H9 (cell line): ENCODE results near the gene HSD17B12. TPM values are rescaled to one million over a fixed set of nuclear protein-coding genes. Genes with fewer than 3 reads are reported as not detected.
A peak's percentile ranks its signal among the peaks of the same experiment; 100 is the strongest.

Experiments used
- DNase-seq: peaks from one replicate; pipeline ENCODE4 v3.0.0-alpha.2; 2017
- H2AFZ ChIP-seq: one replicate; pipeline ENCODE4 v1.6.1; 2013; ENCODE audit warnings: mild to moderate bottlenecking, low read length, control low read depth, moderate library complexity
- H2AK5ac ChIP-seq: 2 replicates; pipeline ENCODE4 v1.6.1; 2013; ENCODE audit warnings: low read length, control low read depth, mixed read lengths; ENCODE audit not compliant: insufficient read length
- H2BK120ac ChIP-seq: one replicate; pipeline ENCODE4 v1.6.1; 2013; ENCODE audit warnings: low read depth, mild to moderate bottlenecking, low read length, control low read depth, inconsistent platforms; ENCODE audit not compliant: poor library complexity, severe bottlenecking
- H2BK12ac ChIP-seq: 2 replicates; pipeline ENCODE4 v1.6.1; 2013; ENCODE audit warnings: low read length, control low read depth, mixed read lengths, low read depth; ENCODE audit not compliant: insufficient read length
- H2BK15ac ChIP-seq: 2 replicates; pipeline ENCODE4 v1.6.1; 2013; ENCODE audit warnings: low read depth, low read length, control low read depth
- H2BK20ac ChIP-seq: one replicate; pipeline ENCODE4 v1.6.1; 2013; ENCODE audit warnings: low read depth, mild to moderate bottlenecking, low read length, control low read depth, inconsistent platforms; ENCODE audit not compliant: poor library complexity, severe bottlenecking
- H2BK5ac ChIP-seq: 2 replicates; pipeline ENCODE4 v1.6.1; 2013; ENCODE audit warnings: low read length, control low read depth, mixed read lengths; ENCODE audit not compliant: insufficient read length
- H3K14ac ChIP-seq: 2 replicates; pipeline ENCODE4 v1.6.1; 2013; ENCODE audit warnings: low read length, control low read depth; ENCODE audit not compliant: insufficient read depth
- H3K18ac ChIP-seq: 2 replicates; pipeline ENCODE4 v1.6.1; 2013; ENCODE audit warnings: low read depth, mild to moderate bottlenecking, mixed read lengths, low read length, control low read depth; ENCODE audit not compliant: insufficient read length
- H3K23ac ChIP-seq: 2 replicates; pipeline ENCODE4 v1.6.1; 2013; ENCODE audit warnings: low read length, control low read depth, mixed read lengths, low read depth; ENCODE audit not compliant: insufficient read length
- H3K23me2 ChIP-seq: 2 replicates; pipeline ENCODE4 v1.6.1; 2013; ENCODE audit warnings: low read depth, mild to moderate bottlenecking, mixed read lengths, low read length, control low read depth; ENCODE audit not compliant: insufficient read length, poor library complexity, severe bottlenecking
- H3K27ac ChIP-seq: 2 replicates; pipeline ENCODE4 v1.5.1; 2013; ENCODE audit warnings: low read length, control low read depth, mixed read lengths, low read depth; ENCODE audit not compliant: insufficient read length
- H3K27me3 ChIP-seq: 2 replicates; pipeline ENCODE4 v1.6.1; 2013; ENCODE audit warnings: low read length, control low read depth, inconsistent platforms; ENCODE audit not compliant: insufficient read depth
- H3K4ac ChIP-seq: 2 replicates; pipeline ENCODE4 v1.6.1; 2013; ENCODE audit warnings: low read depth, mild to moderate bottlenecking, control low read depth, inconsistent platforms, low read length, moderate library complexity
- H3K4me1 ChIP-seq: 2 replicates; pipeline ENCODE4 v1.6.1; 2013; ENCODE audit warnings: low read length, control low read depth, inconsistent platforms; ENCODE audit not compliant: insufficient read depth
- H3K4me2 ChIP-seq: 2 replicates; pipeline ENCODE4 v1.6.1; 2013; ENCODE audit warnings: low read length, control low read depth, mixed read lengths; ENCODE audit not compliant: insufficient read length, insufficient read depth
- H3K56ac ChIP-seq: 2 replicates; pipeline ENCODE4 v1.6.1; 2013; ENCODE audit warnings: low read depth, mild to moderate bottlenecking, mixed read lengths, low read length, control low read depth; ENCODE audit not compliant: insufficient read length
- H3K79me1 ChIP-seq: 2 replicates; pipeline ENCODE4 v1.6.1; 2013; ENCODE audit warnings: low read depth, mild to moderate bottlenecking, moderate library complexity, low read length, control low read depth, inconsistent platforms; ENCODE audit not compliant: insufficient read depth, poor library complexity, severe bottlenecking
- H3K79me2 ChIP-seq: 2 replicates; pipeline ENCODE4 v1.6.1; 2013; ENCODE audit warnings: low read length, control low read depth, inconsistent platforms; ENCODE audit not compliant: insufficient read depth
- H3K9ac ChIP-seq: 2 replicates; pipeline ENCODE4 v1.6.1; 2013; ENCODE audit warnings: low read length, control low read depth, mixed read lengths; ENCODE audit not compliant: insufficient read length; ENCODE audit errors: extremely low read depth
- H3K9me3 ChIP-seq: one replicate; pipeline ENCODE4 v1.6.1; 2013; ENCODE audit warnings: low read depth, low read length, inconsistent platforms; ENCODE audit not compliant: control insufficient read depth
- H3T11ph ChIP-seq: one replicate; pipeline ENCODE4 v1.6.1; 2013; ENCODE audit warnings: mild to moderate bottlenecking, low read length, control low read depth, inconsistent platforms
- H4K20me1 ChIP-seq: one replicate; pipeline ENCODE4 v1.6.1; 2013; ENCODE audit not compliant: control insufficient read depth, insufficient read length, insufficient read depth
- H4K5ac ChIP-seq: 2 replicates; pipeline ENCODE4 v1.6.1; 2013; ENCODE audit warnings: low read depth, mild to moderate bottlenecking, mixed read lengths, low read length, control low read depth; ENCODE audit not compliant: insufficient read length
- H4K8ac ChIP-seq: replicated peaks from 2 replicates; pipeline ENCODE4 v1.6.1; 2013; ENCODE audit warnings: low read length, control low read depth, mixed read lengths, low read depth; ENCODE audit not compliant: insufficient read length
- H4K91ac ChIP-seq: 2 replicates; pipeline ENCODE4 v1.6.1; 2013; ENCODE audit warnings: low read depth, mild to moderate bottlenecking, moderate library complexity, mixed read lengths, low read length, control low read depth; ENCODE audit not compliant: insufficient read length
- H3K27ac Mint-ChIP-seq, 3 experiments: 2 replicates in 2 of 3; 3 replicates in 1 of 3; pipeline ENCODE4 v1.8.0; 2020 to 2021; ENCODE audit warnings: mixed read lengths in 3 of 3, mild to moderate bottlenecking in 1 of 3, moderate library complexity in 1 of 3
- H3K27me3 Mint-ChIP-seq: 2 replicates; pipeline ENCODE4 v1.8.0; 2021; ENCODE audit warnings: low read depth, mild to moderate bottlenecking, moderate library complexity, mixed read lengths
- H3K36me3 Mint-ChIP-seq, 3 experiments: 2 replicates in 2 of 3; 3 replicates in 1 of 3; pipeline ENCODE4 v1.8.0; 2020 to 2021; ENCODE audit warnings: low read depth in 3 of 3, mixed read lengths in 3 of 3; ENCODE audit not compliant: insufficient read depth in 1 of 3
- H3K4me1 Mint-ChIP-seq, 2 experiments: 2 replicates each; pipeline ENCODE4 v1.8.0; 2020; ENCODE audit warnings: mixed read lengths in 2 of 2
- H3K4me3 Mint-ChIP-seq, 2 experiments: 2 replicates in 1 of 2; 3 replicates in 1 of 2; pipeline ENCODE4 v1.8.0; 2020 to 2021; ENCODE audit warnings: mild to moderate bottlenecking in 2 of 2, mixed read lengths in 2 of 2, moderate library complexity in 1 of 2
- H3K9me3 Mint-ChIP-seq, 2 experiments: 2 replicates in 1 of 2; 3 replicates in 1 of 2; pipeline ENCODE4 v1.8.0; 2020; ENCODE audit warnings: mild to moderate bottlenecking in 2 of 2, mixed read lengths in 2 of 2, moderate library complexity in 1 of 2
- CTCF ChIP-seq: fragments of 200-600 bp; sonication (generic); conservative IDR thresholded peaks from 3 replicates; pipeline ENCODE4 v1.8.0; 2021; ENCODE audit warnings: antibody characterized with exemption, mild to moderate bottlenecking
- WGBS: extraction: QIAGEN DNeasy Blood & Tissue Kit; methylation state at CpG from one replicate; pipeline ENCODE4 v1.1.7; 2013; ENCODE audit warnings: missing lambda C conversion rate, low lambda C conversion rate, mixed read lengths; ENCODE audit not compliant: insufficient read length; ENCODE audit errors: extremely low coverage; 5-methylcytosine and 5-hydroxymethylcytosine counted together
- total RNA-seq: library from RNA; stranded (reverse); gene quantifications from 2 replicates; pipeline ENCODE4 v1.2.1, GENCODE V29; 2021

HSD17B12 gene
- total RNA-seq, 1 experiment from 2014 or later, result 111 TPM

GRCh38 chr11:43810929-43811596 lies 130.5 kb downstream of the HSD17B12 start:
- H3K4me2 ChIP-seq, result no peak overlapping the region
- no peak overlapping the region for H3K27ac ChIP-seq
- Mint-ChIP-seq H3K4me1 (no peaks in the 10 kb centered on the region), H3K27me3 (no peaks in the 10 kb centered on the region), H3K4me3 (no peak overlapping the region), H3K27ac (no peak overlapping the region), H3K36me3 (peaks cover 8 to 14% (median 12%) of the 10 kb centered on the region in 3 experiments; a peak in 6 of 7 replicates), H3K9me3 (peaks cover 2% of the 10 kb centered on the region in 2 experiments; a peak in 3 of 5 replicates)
- no peaks in the 10 kb centered on the region for H3K23me2 ChIP-seq
- DNase-seq, result no peak
- no peak overlapping the region for H4K91ac ChIP-seq
- H3K18ac ChIP-seq, result no peak overlapping the region
- H2BK12ac ChIP-seq, result no peak overlapping the region
- H2BK15ac ChIP-seq, result no peak overlapping the region
- no peaks in the 10 kb centered on the region for H3K79me1 ChIP-seq
- no peak overlapping the region for H3K23ac ChIP-seq
- H3K56ac ChIP-seq, result no peak overlapping the region
- no peak overlapping the region for H2BK5ac ChIP-seq
- H2BK120ac ChIP-seq, result no peak overlapping the region
- no peaks in the 10 kb centered on the region for H3K9me3 ChIP-seq
- H3K14ac ChIP-seq, result no peak overlapping the region
- no peaks in the 10 kb centered on the region for H4K20me1 ChIP-seq
- H3T11ph ChIP-seq, result no peak overlapping the region
- H2AFZ ChIP-seq, result no peak overlapping the region
- no peak overlapping the region for H2BK20ac ChIP-seq
- H3K9ac ChIP-seq, result no peak overlapping the region
- TF ChIP-seq CTCF, result peak; percentile 36
- no CpG with 5 or more reads among the region's 7 CpGs for WGBS
- H3K27me3 ChIP-seq, result no peaks in the 10 kb centered on the region
- H4K8ac ChIP-seq, result no peak overlapping the region
- H4K5ac ChIP-seq, result no peak overlapping the region
- no peaks in the 10 kb centered on the region for H3K79me2 ChIP-seq
- H2AK5ac ChIP-seq, result no peak overlapping the region
- H3K4ac ChIP-seq, result no peak overlapping the region
- no peaks in the 10 kb centered on the region for H3K4me1 ChIP-seq
